Motor neuron (in vitro differentiated cells): ENCODE results near the gene KRT71. TPM values are rescaled to one million over a fixed set of nuclear protein-coding genes. Genes with fewer than 3 reads are reported as not detected.

Experiments used
- ATAC-seq, 8 experiments: fragments of 200-7000 bp; cut with Tn5 transposase; replicated peaks in 6 of 8; 2 replicates each; pipeline ENCODE4 v1.8.0; 2021; ENCODE audit warnings: mild to moderate bottlenecking in 8 of 8, moderate library complexity in 8 of 8
- H3K27ac ChIP-seq, 2 donors: fragments of 250-450 bp; sonication (Bioruptor Pico); 2 replicates each; pipeline ENCODE4 v1.9.0; 2021; ENCODE audit warnings: antibody characterized with exemption in 2 of 2, mild to moderate bottlenecking in 2 of 2, moderate library complexity in 1 of 2
- H3K4me1 ChIP-seq, 2 donors: fragments of 250-450 bp; sonication (Bioruptor Pico); replicated peaks in 1 of 2; 2 replicates each; pipeline ENCODE4 v1.6.1; 2021; ENCODE audit warnings: antibody characterized with exemption in 2 of 2, mild to moderate bottlenecking in 2 of 2, moderate library complexity in 1 of 2
- H3K4me3 ChIP-seq, 5 donors: fragments of 250-450 bp; sonication (Bioruptor Pico); 2 replicates each; pipeline ENCODE4 v1.9.0; 2021; ENCODE audit warnings: antibody characterized with exemption in 5 of 5, mild to moderate bottlenecking in 5 of 5, moderate library complexity in 4 of 5
- WGBS, 10 experiments: fragments of 450-650 bp; shearing (Covaris generic); methylation state at CpG; one replicate each; pipeline ENCODE4 v1.0.0; 2022; 5-methylcytosine and 5-hydroxymethylcytosine counted together
- in situ Hi-C, 9 experiments: fragments of 400-800 bp; cut with MboI; loops; one replicate each; pipeline ENCODE4 v1.15.0; 2021; ENCODE audit warnings: low sequenced_read_pairs in 9 of 9, low pct_unique_long_range_greater_than_20kb in 2 of 9; ENCODE audit not compliant: unreplicated experiment in 9 of 9
- total RNA-seq, 8 experiments: library from RNA; unstranded; fragments of 300-600 nt; gene quantifications; 2 replicates each; pipeline versions ENCODE4 v1.2.3 to v1.2.4, GENCODE V29; 2022

The KRT71 gene
- total RNA-seq, 8 experiments from 2014 or later: 0.14 to 0.52 (median 0.16) TPM; not detected in 4

- peak in 1 of 8 experiments; percentile 7 for ATAC-seq
- 14 to 90% (median 60%) methylated on average over 1 to 6 of the region's 10 CpGs; no CpG with 5 or more reads in 6 of the 10 experiments for WGBS, 10 experiments
- in situ Hi-C loops: no loop called here
- Histone ChIP-seq H3K27ac (no peak overlapping the region), H3K4me3 (no peak overlapping the region), H3K4me1 (no peaks in the 10 kb centered on the region)
Measured at GRCh38 chr12:52522346-52523011, 30.5 kb downstream of the KRT71 start.

GRCh38 chr12:52521568-52522266 is 31.2 kb downstream of the KRT71 start:
- Histone ChIP-seq H3K4me3 (no peak overlapping the region), H3K27ac (no peak overlapping the region), H3K4me1 (no peaks in the 10 kb centered on the region)
- in situ Hi-C loops: no loop called here
- ATAC-seq: no peak
- 31 to 90% (median 79%) methylated on average over 1 to 5 of the region's 10 CpGs; no CpG with 5 or more reads in 4 of the 10 experiments for WGBS, 10 experiments

GRCh38 chr12:52521175-52521567 is 31.8 kb downstream of the KRT71 start:
- in situ Hi-C loops: no loop called here
- no peak for ATAC-seq

GRCh38 chr12:52519826-52520662 is 32.9 kb downstream of the KRT71 start, which contains the start of gene KRT5:
TSS of gene KRT5 (minus strand) at chr12:52520394. CDS start at chr12:52520296, 98 bp downstream.
- WGBS, 10 experiments: 58 to 93% (median 90%) methylated on average over 2 to 14 of the region's 29 CpGs; no CpG with 5 or more reads in 5 of the 10 experiments
- in situ Hi-C loops: no loop called here
- ATAC-seq: no peak

More at GRCh38 chr12:52521175-52521567, 31.8 kb downstream of the KRT71 start:
- Histone ChIP-seq H3K27ac (no peak overlapping the region), H3K4me1 (no peaks in the 10 kb centered on the region), H3K4me3 (no peak overlapping the region)
- 40 to 78% (median 76%) methylated on average over 1 to 7 of the region's 10 CpGs; no CpG with 5 or more reads in 5 of the 10 experiments for WGBS, 10 experiments

GRCh38 chr12:52519387-52519703 is 33.6 kb downstream of the KRT71 start:
- no peak for ATAC-seq
- H3K27ac ChIP-seq: no peak overlapping the region
- 21 to 92% (median 74%) methylated on average over 1 to 3 of the region's 3 CpGs; no CpG with 5 or more reads in 4 of the 10 experiments for WGBS, 10 experiments
- in situ Hi-C loops: no loop called here
- H3K4me1 ChIP-seq: no peaks in the 10 kb centered on the region
- no peak overlapping the region for H3K4me3 ChIP-seq

More at GRCh38 chr12:52519826-52520662, 32.9 kb downstream of the KRT71 start, which contains the start of gene KRT5:
- Histone ChIP-seq H3K27ac (no peak within 1 kb of the TSS), H3K4me1 (no peaks in the 10 kb centered on the region), H3K4me3 (no peak within 1 kb of the TSS)

- Histone ChIP-seq H3K4me1 (no peaks in the 10 kb centered on the region), H3K27ac (no peak overlapping the region), H3K4me3 (no peak overlapping the region)
- in situ Hi-C loops: no loop called here
- WGBS, 10 experiments: 67 to 100% (median 83%) methylated on average over 1 to 2 of the region's 8 CpGs; no CpG with 5 or more reads in 3 of the 10 experiments
- no peak for ATAC-seq
Measured at GRCh38 chr12:52518574-52519386, 34.2 kb downstream of the KRT71 start.

- in situ Hi-C loops: no loop called here
- Histone ChIP-seq H3K27ac (no peak overlapping the region), H3K4me1 (no peaks in the 10 kb centered on the region), H3K4me3 (no peak overlapping the region)
- WGBS, 10 experiments: 80 to 100% (median 96%) methylated on average over 1 to 5 of the region's 5 CpGs; no CpG with 5 or more reads in 3 of the 10 experiments
- no peak for ATAC-seq
Measured at GRCh38 chr12:52517888-52518287, 35.1 kb downstream of the KRT71 start.

- Histone ChIP-seq H3K4me3 (no peak overlapping the region), H3K4me1 (no peaks in the 10 kb centered on the region), H3K27ac (no peak overlapping the region)
- WGBS, 10 experiments: 73 to 100% (median 86%) methylated on average over 1 to 8 of the region's 14 CpGs; no CpG with 5 or more reads in 4 of the 10 experiments
- in situ Hi-C loops: no loop called here
- no peak for ATAC-seq
Measured at GRCh38 chr12:52517005-52517835, 35.7 kb downstream of the KRT71 start.

- H3K4me1 ChIP-seq: no peaks in the 10 kb centered on the region
- in situ Hi-C loops: no loop called here
- WGBS, 10 experiments: 4 to 94% (median 68%) methylated on average over 1 to 11 of the region's 15 CpGs
- ATAC-seq: no peak
- H3K4me3 ChIP-seq: no peak overlapping the region
- H3K27ac ChIP-seq: no peak overlapping the region
Measured at GRCh38 chr12:52515927-52516831, 36.8 kb downstream of the KRT71 start.

- no peak for ATAC-seq
Measured at GRCh38 chr12:52515319-52515646, 37.7 kb downstream of the KRT71 start.

More at GRCh38 chr12:52515319-52515646, 37.7 kb downstream of the KRT71 start:
- 20 to 100% (median 80%) methylated on average over 1 of the region's 1 CpG; no CpG with 5 or more reads in 5 of the 10 experiments for WGBS, 10 experiments
- no peak overlapping the region for H3K4me3 ChIP-seq
- H3K4me1 ChIP-seq: no peaks in the 10 kb centered on the region
- H3K27ac ChIP-seq: no peak overlapping the region
- in situ Hi-C loops: no loop called here
